OCI-LY3 (cell line): Measurements from ENCODE around the gene F12.

Experiments
- EZH2phosphoT487 ChIP-seq: fragments of 200-600 bp; shearing (Covaris generic); IDR thresholded peaks from 2 replicates; pipeline ENCODE4 v1.6.1; 2018; ENCODE audit warnings: antibody characterized with exemption, mixed run types, low read depth
- TF ChIP-seq, protein P1 (sequence below): fragments of 200-600, 300-600 bp; sonication (generic); IDR thresholded peaks from 2 replicates; pipeline ENCODE4 v1.5.1; 2014; ENCODE audit warnings: antibody characterized with exemption, low read length, low read depth

GRCh38 chr5:177389241-177390169 lies 19.9 kb downstream of the F12 start:
- TF ChIP-seq, protein P1, sequence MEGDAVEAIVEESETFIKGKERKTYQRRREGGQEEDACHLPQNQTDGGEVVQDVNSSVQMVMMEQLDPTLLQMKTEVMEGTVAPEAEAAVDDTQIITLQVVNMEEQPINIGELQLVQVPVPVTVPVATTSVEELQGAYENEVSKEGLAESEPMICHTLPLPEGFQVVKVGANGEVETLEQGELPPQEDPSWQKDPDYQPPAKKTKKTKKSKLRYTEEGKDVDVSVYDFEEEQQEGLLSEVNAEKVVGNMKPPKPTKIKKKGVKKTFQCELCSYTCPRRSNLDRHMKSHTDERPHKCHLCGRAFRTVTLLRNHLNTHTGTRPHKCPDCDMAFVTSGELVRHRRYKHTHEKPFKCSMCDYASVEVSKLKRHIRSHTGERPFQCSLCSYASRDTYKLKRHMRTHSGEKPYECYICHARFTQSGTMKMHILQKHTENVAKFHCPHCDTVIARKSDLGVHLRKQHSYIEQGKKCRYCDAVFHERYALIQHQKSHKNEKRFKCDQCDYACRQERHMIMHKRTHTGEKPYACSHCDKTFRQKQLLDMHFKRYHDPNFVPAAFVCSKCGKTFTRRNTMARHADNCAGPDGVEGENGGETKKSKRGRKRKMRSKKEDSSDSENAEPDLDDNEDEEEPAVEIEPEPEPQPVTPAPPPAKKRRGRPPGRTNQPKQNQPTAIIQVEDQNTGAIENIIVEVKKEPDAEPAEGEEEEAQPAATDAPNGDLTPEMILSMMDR: no peak
- no peak for TF ChIP-seq EZH2phosphoT487
